ENCODE data around the gene IGFBP7.

Gene IGFBP7

GRCh38 chr4:57018980-57019379 lies 91.2 kb downstream of the IGFBP7 start:
- in situ Hi-C loops (cut with HindIII; ENCODE audit: low pct_ligation_motif_present, low pct_unique_long_range_greater_than_20kb, low sequenced_read_pairs), result no loop called here

GRCh38 chr4:57013543-57014120 lies 96.6 kb downstream of the IGFBP7 start:
- in situ Hi-C loops (cut with HindIII; ENCODE audit: low pct_ligation_motif_present, low pct_unique_long_range_greater_than_20kb, low sequenced_read_pairs), result no loop called here

More at GRCh38 chr4:57018980-57019379, 91.2 kb downstream of the IGFBP7 start:
- no peak for DNase-seq

GRCh38 chr4:56999751-57000150 lies 110.4 kb downstream of the IGFBP7 start:
- in situ Hi-C loops (cut with HindIII; ENCODE audit: low pct_ligation_motif_present, low pct_unique_long_range_greater_than_20kb, low sequenced_read_pairs), result no loop called here
- DNase-seq, result no peak

More at GRCh38 chr4:57013543-57014120, 96.6 kb downstream of the IGFBP7 start:
- DNase-seq, result no peak

- no peak for DNase-seq
These were observed 114.7 kb downstream of the IGFBP7 start for GRCh38 chr4:56995525-56995924.

GRCh38 chr4:56990109-56990905 lies 119.9 kb downstream of the IGFBP7 start:
- in situ Hi-C loops (cut with HindIII; ENCODE audit: low pct_ligation_motif_present, low pct_unique_long_range_greater_than_20kb, low sequenced_read_pairs), result no loop called here
- no peak for DNase-seq

More at GRCh38 chr4:56995525-56995924, 114.7 kb downstream of the IGFBP7 start:
- in situ Hi-C loops (cut with HindIII; ENCODE audit: low pct_ligation_motif_present, low pct_unique_long_range_greater_than_20kb, low sequenced_read_pairs), result no loop called here

- no peak for DNase-seq
- in situ Hi-C loops (cut with HindIII; ENCODE audit: low pct_ligation_motif_present, low pct_unique_long_range_greater_than_20kb, low sequenced_read_pairs), result no loop called here
These were observed 123.2 kb downstream of the IGFBP7 start for GRCh38 chr4:56986952-56987351.

GRCh38 chr4:56986192-56986591 lies 124.0 kb downstream of the IGFBP7 start:
- in situ Hi-C loops (cut with HindIII; ENCODE audit: low pct_ligation_motif_present, low pct_unique_long_range_greater_than_20kb, low sequenced_read_pairs), result no loop called here
- no peak for DNase-seq

- DNase-seq, result peak; percentile 49
- in situ Hi-C loops (cut with HindIII; ENCODE audit: low pct_ligation_motif_present, low pct_unique_long_range_greater_than_20kb, low sequenced_read_pairs), result no loop called here
These were observed 128.4 kb downstream of the IGFBP7 start for GRCh38 chr4:56981795-56982201.

Data from ACHN (cell line).